DMS114 treated with DMSO at 0.1 percent for 48 hours (cell line): ENCODE results near the gene ACADVL.

Source experiments
- DNase-seq: peaks from one replicate; lab custom pipeline; 2025; ENCODE audit not compliant: unreplicated experiment; lab: John Stamatoyannopoulos, UW

ACADVL gene

DNA sequence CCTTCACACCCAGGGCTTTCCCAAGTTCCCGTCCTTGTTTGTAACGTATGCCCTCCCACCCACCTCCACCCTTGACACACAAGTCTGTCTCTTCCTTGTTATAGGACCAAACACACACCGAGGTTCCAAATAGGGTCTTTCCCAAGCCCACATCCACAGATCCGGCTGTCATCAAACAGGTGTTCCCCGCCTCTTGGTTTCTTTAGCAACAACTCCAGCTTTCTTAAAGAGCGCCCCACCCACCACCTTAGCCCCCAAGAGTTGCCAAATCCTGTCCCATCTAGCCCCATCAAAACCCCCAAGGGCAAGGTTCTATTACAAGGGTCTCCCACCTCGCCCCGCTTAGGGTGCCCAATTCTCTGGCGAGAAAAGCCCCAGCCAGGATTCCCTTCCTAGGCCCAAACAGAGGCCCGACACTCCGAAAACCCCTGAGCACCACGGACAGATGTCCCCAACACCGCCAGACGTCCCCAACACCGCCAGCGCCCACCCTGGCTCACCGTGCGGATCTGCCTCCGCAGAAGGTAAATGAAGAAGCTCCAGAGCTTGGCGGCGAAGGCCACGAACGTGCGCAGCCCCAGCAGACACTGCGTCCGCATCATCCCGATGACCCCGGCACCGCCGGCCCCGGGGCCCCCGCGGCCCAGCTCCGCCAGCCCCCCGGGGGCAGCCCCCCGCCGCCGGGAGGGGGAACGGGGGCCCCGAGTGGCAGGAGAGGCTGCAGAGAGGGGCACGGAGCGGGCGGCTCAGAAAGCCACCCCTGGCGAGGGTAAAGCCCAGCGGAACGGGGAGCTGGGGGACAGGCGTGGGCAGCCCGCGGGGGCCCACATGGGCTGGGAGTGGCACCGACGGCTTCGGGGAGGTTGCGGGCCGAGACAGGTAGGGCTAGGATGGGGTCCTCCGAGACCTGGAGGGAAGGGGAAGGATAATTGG is 31.2 kb downstream of the ACADVL start:
- DNase-seq: no peak

- DNase-seq: peak; percentile 96
Observed at GRCh38 chr17:7251661-7252175, 32.0 kb downstream of the ACADVL start, which contains the start of gene CTDNEP1. TSS of gene CTDNEP1 (minus strand) at chr17:7251734. CDS start at chr17:7251296, 438 bp downstream.

DNA sequence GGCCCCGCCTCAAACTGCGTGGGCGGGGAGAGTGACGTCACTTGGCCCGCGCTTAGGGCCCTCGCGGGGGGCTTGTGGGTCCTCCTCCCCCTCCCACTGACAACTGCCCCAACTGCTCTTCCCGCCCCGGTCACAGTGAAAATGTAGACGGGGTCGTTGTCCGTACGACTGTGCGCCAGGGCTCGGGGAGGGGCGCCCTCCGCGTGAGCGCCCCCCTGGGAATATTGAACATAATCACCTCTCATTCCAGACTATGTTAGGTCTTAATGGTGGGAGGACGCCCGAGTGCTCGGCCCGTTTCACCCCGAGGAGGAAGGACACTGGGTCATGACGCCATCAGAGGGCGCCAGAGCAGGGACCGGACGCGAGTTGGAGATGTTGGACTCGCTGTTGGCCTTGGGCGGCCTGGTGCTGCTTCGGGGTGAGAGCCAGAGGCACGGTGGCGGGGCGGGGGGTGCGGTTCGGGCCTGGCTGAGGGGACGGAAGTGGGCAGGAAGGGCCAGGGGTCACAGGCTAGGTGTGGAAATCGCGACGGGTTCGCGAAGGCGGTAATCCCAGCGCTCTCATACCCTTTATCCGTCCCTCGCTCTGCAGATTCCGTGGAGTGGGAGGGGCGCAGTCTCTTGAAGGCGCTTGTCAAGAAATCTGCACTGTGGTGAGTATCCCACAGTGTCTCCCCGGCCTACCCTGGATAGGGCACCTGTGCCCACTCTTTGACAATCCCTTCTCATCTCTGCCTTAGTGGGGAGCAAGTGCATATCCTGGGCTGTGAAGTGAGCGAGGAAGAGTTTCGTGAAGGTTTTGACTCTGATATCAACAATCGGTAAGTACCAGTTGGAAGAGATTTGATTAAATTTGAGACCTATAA is 32.7 kb downstream of the ACADVL start, which contains the start of gene ELP5:
TSS of gene ELP5 (plus strand) at position 40 of the 868 bp plus-strand sequence. CDS start at position 376, 336 bp downstream.
- DNase-seq: peak; percentile 79

GRCh38 chr17:7253082-7253481 is 33.3 kb downstream of the ACADVL start:
- DNase-seq: no peak

DNA sequence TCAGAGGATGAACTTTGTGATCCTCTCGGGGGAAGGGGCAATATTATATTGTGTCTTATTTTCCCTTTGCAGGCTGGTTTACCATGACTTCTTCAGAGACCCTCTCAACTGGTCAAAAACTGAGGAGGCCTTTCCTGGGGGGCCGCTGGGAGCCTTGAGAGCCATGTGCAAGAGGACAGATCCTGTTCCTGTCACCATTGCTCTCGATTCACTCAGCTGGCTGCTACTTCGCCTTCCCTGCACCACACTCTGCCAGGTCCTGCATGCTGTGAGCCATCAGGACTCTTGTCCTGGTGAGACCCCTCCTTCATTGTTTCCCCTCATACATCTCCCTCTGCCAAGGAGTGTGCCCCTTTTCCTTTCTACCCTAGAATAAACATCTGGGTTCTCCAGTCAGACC is 34.8 kb downstream of the ACADVL start:
- DNase-seq: no peak

GRCh38 chr17:7256766-7257456 is 37.2 kb downstream of the ACADVL start:
- DNase-seq: no peak

- DNase-seq: no peak
Observed at GRCh38 chr17:7258731-7259554, 39.2 kb downstream of the ACADVL start.

GRCh38 chr17:7259555-7259889 is 39.8 kb downstream of the ACADVL start:
- no peak for DNase-seq

DNA sequence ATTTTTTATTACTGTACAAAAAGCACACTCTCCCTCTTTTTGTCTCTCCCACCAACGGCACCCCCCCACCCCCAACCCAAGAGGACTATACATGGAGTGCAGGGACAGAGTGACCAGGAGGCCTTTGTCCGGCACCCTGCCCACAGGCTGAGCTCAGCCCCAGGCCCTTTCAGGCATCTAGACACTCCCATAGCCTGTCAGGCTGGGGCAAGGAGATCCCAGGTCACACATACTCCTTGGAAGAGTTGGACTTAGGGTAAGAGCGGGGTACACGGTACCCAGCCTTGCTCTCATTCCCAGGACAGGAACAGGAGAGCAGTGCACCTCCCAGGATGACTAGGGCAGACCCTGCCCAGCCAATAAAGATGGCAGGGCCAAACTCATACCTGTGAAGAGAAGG is 40.4 kb downstream of the ACADVL start:
- DNase-seq: no peak

DNA sequence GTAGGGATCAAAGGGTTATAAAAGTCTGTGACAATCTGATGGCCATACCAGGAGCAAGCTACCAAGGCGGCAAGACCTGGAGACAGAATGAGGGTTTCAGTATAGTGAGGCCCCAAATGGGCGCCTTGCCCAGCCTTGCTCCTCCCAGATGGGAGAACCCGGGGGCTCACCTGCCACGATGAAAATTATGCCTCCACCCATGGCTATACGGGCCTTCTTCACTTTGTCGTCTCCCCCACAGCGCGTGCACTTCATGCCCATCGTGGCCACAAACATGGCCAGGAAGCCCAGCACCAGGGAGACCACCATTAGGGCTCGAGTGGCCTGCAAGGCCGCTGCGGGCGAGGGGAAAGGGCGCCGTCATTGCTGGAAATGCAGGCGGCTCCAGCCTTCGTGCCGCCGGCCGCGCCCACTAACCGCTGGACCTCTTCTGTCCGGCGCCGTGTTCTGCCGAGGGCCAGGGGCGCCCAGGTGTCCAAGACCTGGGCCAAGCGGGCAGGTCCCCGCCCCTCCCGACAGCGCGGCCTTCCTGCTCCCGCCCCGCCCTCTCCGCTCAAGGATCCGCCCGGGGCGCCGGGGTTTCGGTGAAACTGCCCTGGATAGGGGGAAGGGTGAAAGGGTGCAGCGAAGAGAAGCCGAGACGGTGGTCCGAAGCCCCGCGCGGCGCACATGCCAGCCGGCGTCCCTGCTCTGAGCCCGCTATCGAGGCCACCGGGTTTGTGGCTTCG is 41.1 kb downstream of the ACADVL start:
- no peak for DNase-seq

GRCh38 chr17:7261379-7262191 is 41.8 kb downstream of the ACADVL start:
- DNase-seq: no peak

GRCh38 chr17:7262192-7262934 is 42.6 kb downstream of the ACADVL start, which contains the start of gene CLDN7:
TSS of gene CLDN7 (minus strand) at chr17:7262478. CDS start at chr17:7262043, 435 bp downstream.
- DNase-seq: no peak

GRCh38 chr17:7262935-7263800 is 43.4 kb downstream of the ACADVL start:
- DNase-seq: no peak

GRCh38 chr17:7263801-7264078 is 44.0 kb downstream of the ACADVL start:
- DNase-seq: no peak

DNA sequence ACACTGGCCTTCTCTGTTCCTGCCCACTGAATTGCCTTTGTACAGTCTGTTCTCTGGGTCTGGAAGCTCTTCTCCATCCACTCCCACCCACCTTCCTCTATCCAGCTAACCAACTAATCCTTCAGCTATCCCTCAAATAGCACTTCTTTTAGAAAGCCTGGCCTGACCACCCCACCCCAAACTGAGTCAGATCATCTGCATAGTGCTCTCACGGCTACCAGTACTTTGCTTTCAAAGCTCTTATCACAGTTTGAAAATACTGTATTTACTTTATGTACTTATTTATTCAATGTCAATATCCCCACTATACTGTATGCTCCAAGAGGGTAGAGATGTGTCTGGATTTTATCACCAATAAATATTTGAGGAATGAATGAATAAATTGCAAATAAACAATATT is 47.0 kb downstream of the ACADVL start:
- no peak for DNase-seq
